Type B pancreatic cell (in vitro differentiated cells): Measurements from ENCODE around the gene PCBD1. TPM values are rescaled to one million over a fixed set of nuclear protein-coding genes. Genes with fewer than 3 reads are reported as not detected.

ENCODE experiments used
- DNase-seq: peaks from one replicate; pipeline ENCODE4 v3.0.0; 2021; ENCODE audit warnings: mixed read lengths; ENCODE audit not compliant: unreplicated experiment; ENCODE audit errors: extremely low spot score
- H3K27ac Mint-ChIP-seq: 2 replicates; pipeline ENCODE4 v1.8.0; 2021; ENCODE audit warnings: mild to moderate bottlenecking, mixed read lengths
- H3K27me3 Mint-ChIP-seq: 2 replicates; pipeline ENCODE4 v1.8.0; 2021; ENCODE audit warnings: mixed read lengths
- H3K36me3 Mint-ChIP-seq: 2 replicates; pipeline ENCODE4 v1.8.0; 2021; ENCODE audit warnings: mixed read lengths
- H3K4me1 Mint-ChIP-seq: one replicate; pipeline ENCODE4 v1.8.0; 2021; ENCODE audit warnings: mixed read lengths; ENCODE audit not compliant: unreplicated experiment
- H3K4me3 Mint-ChIP-seq: 2 replicates; pipeline ENCODE4 v1.8.0; 2021; ENCODE audit warnings: mild to moderate bottlenecking, mixed read lengths
- H3K9me3 Mint-ChIP-seq: 2 replicates; pipeline ENCODE4 v1.8.0; 2021; ENCODE audit warnings: mixed read lengths
- total RNA-seq: library from RNA; stranded (reverse); gene quantifications from 2 replicates; pipeline ENCODE4 v1.2.1, GENCODE V29; 2021; ENCODE audit warnings: low replicate concordance
- TF ChIP-seq, protein P1 (sequence below): fragments of 200-600 bp; sonication (generic); conservative IDR thresholded peaks from 2 replicates; pipeline ENCODE4 v1.5.0; 2021; ENCODE audit warnings: antibody characterized with exemption, mild to moderate bottlenecking

The PCBD1 gene
- total RNA-seq, 1 donor from 2014 or later: 84.1 TPM

DNA sequence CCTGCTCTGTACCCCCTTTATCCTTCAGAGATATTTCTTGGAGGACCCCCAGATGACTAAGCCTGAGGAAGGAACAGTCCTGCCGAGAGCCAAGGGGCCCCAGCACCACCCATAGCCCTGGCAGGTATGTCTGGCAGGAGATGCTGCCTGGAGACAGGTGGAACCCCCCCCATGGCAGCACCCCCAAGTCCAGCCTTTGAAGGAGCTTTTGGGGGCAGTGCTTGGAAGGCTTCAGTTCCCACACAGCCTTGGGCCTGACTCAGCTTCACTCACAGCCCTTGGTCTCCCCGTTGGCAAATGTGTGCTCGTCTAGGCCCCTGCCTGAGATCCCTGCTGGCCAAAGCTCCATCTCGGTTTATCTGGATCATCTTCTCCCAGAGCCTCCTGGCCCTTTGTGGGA, 23.0 kb upstream of the PCBD1 start:
- no peak overlapping the region for H3K27ac Mint-ChIP-seq
- DNase-seq: no peak
- peaks cover 19% of the 10 kb centered on the region for H3K27me3 Mint-ChIP-seq
- H3K4me1 Mint-ChIP-seq: peaks cover 10% of the 10 kb centered on the region
- no peak overlapping the region for H3K4me3 Mint-ChIP-seq
- no peaks in the 10 kb centered on the region for H3K36me3 Mint-ChIP-seq
- TF ChIP-seq, protein P1, sequence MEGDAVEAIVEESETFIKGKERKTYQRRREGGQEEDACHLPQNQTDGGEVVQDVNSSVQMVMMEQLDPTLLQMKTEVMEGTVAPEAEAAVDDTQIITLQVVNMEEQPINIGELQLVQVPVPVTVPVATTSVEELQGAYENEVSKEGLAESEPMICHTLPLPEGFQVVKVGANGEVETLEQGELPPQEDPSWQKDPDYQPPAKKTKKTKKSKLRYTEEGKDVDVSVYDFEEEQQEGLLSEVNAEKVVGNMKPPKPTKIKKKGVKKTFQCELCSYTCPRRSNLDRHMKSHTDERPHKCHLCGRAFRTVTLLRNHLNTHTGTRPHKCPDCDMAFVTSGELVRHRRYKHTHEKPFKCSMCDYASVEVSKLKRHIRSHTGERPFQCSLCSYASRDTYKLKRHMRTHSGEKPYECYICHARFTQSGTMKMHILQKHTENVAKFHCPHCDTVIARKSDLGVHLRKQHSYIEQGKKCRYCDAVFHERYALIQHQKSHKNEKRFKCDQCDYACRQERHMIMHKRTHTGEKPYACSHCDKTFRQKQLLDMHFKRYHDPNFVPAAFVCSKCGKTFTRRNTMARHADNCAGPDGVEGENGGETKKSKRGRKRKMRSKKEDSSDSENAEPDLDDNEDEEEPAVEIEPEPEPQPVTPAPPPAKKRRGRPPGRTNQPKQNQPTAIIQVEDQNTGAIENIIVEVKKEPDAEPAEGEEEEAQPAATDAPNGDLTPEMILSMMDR: no peak
- H3K9me3 Mint-ChIP-seq: no peaks in the 10 kb centered on the region

- TF ChIP-seq, protein P1: no peak
- no peaks in the 10 kb centered on the region for H3K9me3 Mint-ChIP-seq
- no peak overlapping the region for H3K27ac Mint-ChIP-seq
- H3K36me3 Mint-ChIP-seq: no peaks in the 10 kb centered on the region
- peaks cover 11% of the 10 kb centered on the region for H3K4me1 Mint-ChIP-seq
- no peak overlapping the region for H3K4me3 Mint-ChIP-seq
- H3K27me3 Mint-ChIP-seq: peaks cover 16% of the 10 kb centered on the region
- no peak for DNase-seq
Observed at GRCh38 chr10:70910486-70911341, 22.3 kb upstream of the PCBD1 start.

DNA sequence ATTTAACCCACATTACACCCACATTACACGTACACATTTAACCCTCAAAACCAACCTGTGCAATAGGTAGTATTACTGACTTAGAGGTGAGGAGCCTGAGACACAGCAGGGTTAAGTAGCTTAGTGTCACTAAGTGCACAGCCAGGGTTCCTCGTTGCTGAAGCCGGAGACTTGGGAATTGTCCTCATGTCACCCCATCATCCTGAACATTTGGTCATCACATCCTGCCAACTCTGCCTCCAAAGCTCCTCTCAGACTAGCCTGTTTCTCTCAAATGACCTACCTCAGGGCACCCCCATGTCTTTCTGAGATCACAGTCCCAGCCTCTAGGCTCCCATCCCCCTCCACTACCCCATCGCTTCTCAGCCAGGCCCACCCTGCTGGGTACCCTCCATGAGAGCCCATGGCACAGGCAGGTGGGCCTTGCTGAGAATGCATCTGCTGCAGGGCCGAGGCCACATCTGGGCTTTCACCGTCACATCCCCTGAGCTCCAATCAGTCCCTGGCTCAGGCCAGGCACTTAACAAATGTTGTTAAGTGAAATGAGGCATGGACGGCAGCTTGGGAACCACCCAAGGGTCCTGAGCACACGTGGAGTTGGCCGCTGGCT, 21.1 kb upstream of the PCBD1 start:
- Mint-ChIP-seq H3K4me3 (no peak overlapping the region), H3K27ac (no peak overlapping the region), H3K27me3 (peaks cover 15% of the 10 kb centered on the region), H3K36me3 (no peaks in the 10 kb centered on the region), H3K9me3 (no peaks in the 10 kb centered on the region), H3K4me1 (peaks cover 11% of the 10 kb centered on the region)
- DNase-seq: no peak
- TF ChIP-seq, protein P1: no peak

GRCh38 chr10:70908406-70909296, 20.3 kb upstream of the PCBD1 start:
- Mint-ChIP-seq H3K27ac (no peak overlapping the region), H3K36me3 (no peaks in the 10 kb centered on the region), H3K9me3 (no peaks in the 10 kb centered on the region), H3K4me3 (no peak overlapping the region), H3K27me3 (peaks cover 11% of the 10 kb centered on the region), H3K4me1 (peaks cover 11% of the 10 kb centered on the region)
- DNase-seq: no peak
- TF ChIP-seq, protein P1: no peak

DNA sequence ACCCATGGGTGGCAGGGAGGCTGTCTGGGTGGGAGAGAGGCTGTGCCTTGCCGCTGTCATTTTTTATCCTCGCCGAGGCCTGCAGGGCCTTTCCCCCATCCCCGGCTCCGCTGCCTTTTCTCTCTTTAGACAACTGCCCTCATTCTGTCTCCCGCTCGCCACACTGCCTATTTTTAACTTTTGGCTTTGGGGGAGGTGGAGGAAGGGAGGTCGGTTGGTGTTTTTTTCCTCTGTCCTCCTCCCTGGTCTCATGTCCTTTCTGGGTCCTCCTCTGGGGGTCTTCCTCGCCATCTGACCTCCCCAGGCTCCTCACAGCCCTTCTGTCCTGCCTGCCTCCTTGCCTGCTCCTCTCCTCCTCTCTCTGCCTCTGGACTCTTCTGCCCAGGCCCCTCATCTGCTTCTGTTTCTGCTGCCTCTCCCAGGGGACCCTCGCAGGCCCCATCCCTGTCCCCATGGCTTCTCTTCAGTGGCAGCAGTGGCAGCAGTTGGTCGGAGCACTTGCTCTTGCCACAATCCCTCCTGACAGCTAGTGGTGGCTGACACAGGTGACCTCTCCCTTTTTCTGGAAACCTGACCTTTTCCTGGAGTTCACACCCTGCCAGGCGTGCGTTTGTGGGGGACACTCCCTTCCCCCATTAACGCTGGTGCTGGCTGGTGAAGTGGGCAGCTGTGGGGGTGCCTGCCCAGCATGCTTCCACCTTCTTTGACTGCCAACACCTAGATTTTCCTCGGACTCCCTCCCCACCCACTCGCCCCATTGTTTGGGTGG, 19.5 kb upstream of the PCBD1 start:
- Mint-ChIP-seq H3K27ac (no peak overlapping the region), H3K36me3 (no peaks in the 10 kb centered on the region), H3K4me3 (no peak overlapping the region), H3K27me3 (peaks cover 7% of the 10 kb centered on the region), H3K9me3 (no peaks in the 10 kb centered on the region), H3K4me1 (peaks cover 14% of the 10 kb centered on the region)
- TF ChIP-seq, protein P1: no peak
- DNase-seq: no peak
